ENCODE results near the gene DNAH9.

- TF ChIP-seq ZNF274 (IDR thresholded peaks at IDR 0.05; ENCODE audit: low read depth, low read length) (no peak), YY1 (IDR thresholded peaks at IDR 0.05; ENCODE audit: insufficient read depth, insufficient read length) (no peak)
Observed at GRCh38 chr17:11693284-11693683, 95.0 kb downstream of the DNAH9 start.
